HG02798 (cell line): ENCODE data around the gene MFAP5.
A peak's percentile ranks its signal among the peaks of the same experiment; 100 is the strongest.

Experiments
- ATAC-seq: cut with Tn5 transposase; IDR thresholded peaks from one replicate; pipeline ENCODE4 v1.9.1; 2021; ENCODE audit warnings: mild to moderate bottlenecking; ENCODE audit not compliant: unreplicated experiment, poor library complexity

Gene MFAP5, protein sequence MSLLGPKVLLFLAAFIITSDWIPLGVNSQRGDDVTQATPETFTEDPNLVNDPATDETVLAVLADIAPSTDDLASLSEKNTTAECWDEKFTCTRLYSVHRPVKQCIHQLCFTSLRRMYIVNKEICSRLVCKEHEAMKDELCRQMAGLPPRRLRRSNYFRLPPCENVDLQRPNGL

DNA sequence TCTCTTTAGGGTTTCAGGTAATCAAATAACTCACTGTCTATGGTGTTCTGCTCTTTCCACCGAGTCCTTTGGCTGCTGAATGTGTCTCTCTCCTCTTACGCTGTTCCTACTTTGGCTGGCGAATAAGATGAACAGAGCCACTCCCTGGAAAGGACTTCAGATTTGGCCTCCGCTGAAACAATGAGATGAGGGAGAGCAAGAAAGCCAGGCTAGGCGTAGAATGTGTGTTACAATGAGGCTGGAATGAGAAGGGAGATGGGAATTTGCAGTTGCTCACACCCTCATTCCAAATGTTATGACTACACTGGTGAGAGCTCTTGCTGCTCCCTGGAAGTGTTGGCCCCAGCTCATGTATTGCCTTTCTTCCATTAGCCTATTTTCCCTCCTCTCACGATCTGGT, at the start of gene MFAP5:
Gene MFAP5 (minus strand): TSS at position 234 of the 400 bp plus-strand sequence. CDS start 722 bp downstream, outside the sequence.
- ATAC-seq = no peak

DNA sequence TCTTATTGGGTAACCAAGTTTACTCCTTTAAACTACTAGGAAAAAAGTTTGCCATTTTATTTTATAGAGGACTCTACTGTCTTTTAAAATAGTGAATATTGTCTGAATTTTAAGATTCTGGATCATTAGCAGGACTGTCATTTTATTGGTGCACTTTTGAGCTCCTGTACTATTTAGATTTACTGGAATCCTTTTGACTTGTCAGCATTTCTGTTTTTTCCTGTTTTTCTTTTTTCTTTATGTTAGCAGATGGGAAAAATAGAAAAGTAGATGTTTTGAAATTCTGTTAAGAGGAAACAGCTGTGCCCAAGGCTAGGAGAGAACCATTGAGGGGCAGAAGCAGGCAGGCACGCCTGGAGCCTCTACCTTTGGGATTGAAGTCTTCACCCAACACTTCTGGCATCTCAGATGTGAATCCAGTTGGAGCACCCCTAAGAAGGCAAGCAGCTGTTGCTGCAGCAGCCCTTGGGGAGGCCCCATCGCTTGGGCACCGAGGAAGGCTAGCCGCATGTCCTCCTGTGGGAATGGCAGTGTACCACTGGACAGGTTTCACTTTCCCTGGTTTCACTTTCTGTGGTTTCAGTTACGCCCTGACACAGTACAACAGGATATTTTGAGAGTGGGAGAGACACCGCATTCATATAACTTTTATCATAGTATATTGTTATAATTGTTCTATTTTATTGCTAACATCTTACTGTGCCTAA, 46.7 kb upstream of the MFAP5 start:
- ATAC-seq = no peak

DNA sequence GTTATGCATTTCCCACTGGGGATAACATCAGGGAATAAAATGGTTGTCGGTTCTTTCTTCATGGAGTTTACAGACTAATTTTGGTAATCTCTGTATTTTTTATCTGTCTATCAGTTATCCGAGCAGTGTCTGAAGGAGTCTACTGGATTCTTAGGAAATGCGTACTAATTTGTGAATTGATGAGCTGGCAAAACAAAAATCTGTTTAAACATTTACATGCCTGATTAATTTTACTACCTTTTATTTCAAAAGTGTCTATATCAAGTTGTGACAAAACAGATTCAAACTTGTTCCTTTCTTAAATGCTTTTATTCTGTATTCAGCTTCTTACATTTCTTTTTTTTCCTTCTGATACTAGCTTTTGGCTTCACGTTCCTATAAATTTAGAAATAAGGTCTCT, 39.5 kb upstream of the MFAP5 start:
- no peak for ATAC-seq

DNA sequence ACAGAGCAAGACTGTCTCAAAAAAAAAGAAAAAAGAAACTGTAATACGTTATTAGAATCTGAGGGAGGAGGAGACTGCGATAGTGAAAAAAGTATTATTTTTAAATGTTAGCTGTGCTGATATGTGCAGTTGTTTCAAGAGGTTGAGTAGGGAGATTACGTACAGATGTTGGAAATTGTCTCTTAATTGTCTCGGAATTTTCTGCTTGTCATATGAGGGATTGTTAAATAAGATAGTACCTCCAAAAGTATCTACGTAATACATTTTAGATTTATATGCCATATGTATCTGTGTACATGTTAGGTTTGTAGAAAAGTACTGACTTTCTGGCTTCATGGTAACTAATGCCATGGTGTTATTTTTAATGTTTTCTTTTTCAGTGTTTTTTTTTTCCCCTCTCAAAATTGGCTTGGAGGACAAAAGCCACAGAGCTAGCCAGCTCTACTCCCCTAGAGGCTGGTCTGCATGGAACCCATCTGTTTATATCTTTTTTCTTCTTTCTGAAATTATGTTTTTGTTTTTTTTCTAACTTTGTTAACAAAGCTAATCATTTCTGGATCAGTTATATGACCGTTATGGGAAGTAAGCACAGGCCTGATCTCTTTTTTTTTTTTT, 38.5 kb upstream of the MFAP5 start:
- ATAC-seq = no peak

DNA sequence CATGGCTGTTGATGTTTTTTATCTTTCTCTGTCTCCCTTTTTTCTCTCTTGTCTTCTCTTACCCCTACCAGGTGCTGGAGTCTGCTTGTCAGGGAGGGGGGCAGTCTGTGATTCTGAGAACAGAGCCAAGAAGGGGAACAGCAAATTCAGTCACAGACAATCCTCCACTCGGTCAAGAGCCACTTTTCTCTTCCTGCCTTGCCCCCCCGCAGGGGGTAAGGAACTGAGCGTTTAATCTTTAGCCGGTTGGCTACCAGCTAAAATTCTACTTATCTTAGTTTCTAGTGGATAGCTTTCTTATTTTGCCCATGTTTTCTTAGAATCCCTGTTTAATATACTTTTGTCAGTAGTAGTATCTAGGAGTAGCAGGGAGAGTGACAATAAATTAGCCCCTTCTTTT, 37.1 kb upstream of the MFAP5 start:
- no peak for ATAC-seq

DNA sequence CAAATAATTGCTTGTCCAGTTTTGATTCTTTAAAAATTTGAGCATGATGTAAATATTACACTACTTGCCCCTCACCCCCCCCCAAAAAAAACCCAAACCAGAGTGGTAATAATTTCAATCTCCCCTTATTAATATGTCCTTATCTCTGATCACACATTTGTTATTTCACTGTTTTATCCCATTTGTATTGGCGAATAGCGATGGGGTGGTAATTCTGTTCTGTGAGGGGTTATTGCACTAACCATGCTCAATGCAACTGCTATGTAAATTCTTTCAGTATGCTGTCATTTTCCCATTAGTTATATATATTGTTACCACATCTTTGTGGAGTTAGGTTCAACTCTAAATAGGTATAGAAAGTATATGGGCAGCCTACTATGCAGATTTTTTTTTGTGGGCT, 36.3 kb upstream of the MFAP5 start:
- ATAC-seq = no peak

DNA sequence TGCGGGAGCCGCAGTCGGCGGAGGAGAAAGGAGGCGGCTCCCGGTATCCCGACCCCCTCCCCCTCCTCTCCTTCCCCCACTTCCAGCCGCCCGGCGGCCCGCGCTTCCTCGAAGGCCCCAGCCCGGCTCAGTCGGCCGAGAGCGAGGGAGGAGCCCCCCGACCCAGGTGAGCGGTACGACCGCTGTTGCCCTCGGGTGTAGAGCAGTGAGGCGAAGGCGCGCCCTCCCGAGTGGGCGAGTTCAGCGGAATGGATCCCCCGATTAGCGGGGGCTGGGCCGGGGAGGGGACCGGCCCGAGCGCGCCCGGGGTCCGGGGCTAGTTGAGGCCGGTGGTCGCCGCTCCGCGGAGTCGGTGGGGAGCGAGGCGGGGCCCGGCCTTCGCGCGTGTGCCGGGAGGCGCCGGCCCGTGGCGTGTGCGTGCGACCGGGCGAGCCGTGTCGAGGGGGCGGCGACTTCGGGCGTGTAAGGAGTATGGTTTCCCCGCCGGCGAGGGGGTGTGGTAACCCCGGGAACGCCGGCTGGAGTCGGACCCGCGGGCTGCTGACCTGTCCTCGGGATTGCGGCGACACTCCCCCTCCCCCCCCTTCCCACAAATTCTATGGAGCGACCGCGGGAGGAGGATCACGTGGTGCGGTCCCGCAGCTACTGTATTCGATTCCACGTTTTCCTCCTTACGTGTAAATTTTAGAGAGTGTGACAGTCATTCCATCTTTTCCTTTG, 35.7 kb upstream of the MFAP5 start:
- ATAC-seq = peak; percentile 42

DNA sequence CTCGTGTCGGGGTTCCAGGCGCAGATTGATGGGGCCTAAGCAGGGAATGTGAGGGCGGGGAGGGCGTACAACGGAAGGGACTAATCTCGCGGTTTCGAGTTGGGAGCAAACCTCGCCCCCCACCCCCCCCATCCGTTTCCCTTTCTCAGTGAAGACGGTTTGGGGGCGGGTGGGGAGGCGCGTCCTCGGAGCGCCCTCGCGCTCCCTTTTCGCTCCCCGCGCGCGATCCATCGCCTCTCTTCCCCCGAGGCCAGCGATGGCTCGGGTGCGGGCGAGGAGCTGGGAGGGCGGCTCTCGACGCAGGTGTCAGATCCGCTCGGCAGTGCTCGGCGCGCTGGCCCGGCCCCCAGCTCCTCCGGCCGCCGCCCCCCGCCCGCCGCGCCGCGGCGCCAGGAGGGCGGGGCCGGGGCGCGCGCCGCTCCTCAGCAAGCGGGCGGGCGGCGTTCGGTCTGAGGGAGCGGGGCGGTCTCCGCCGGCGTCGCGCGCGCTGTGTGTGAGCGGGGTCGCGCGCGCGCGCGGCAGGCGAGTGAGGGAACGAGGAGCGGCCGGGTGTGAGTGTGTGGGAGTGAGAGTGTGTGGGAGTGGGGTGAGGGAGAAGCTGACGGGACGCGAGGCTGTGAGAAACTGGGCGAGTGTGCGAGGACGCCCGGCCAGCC, 35.0 kb upstream of the MFAP5 start, which contains the start of gene RIMKLB:
Gene RIMKLB (plus strand): TSS at position 516 of the 656 bp plus-strand sequence. CDS start 15,876 bp downstream, outside the sequence.
- peak; percentile 88 for ATAC-seq

DNA sequence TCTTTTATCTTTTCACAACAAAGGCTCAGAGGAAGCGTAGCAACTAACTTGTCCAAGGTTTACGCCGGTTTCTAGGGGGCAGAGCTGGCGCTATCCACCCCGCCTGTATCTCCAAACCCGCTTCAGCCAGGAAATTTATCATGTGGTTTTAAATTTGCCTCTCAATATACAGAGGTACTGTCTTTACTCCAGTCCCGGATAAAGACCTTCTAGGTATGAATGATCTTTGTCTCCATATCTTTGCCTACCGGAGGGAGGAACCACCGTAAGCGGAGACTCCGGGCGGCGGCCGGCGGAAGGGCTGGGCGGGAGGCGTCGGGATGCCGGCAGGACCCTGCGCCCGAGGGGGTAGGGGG, 34.5 kb upstream of the MFAP5 start:
- no peak for ATAC-seq

DNA sequence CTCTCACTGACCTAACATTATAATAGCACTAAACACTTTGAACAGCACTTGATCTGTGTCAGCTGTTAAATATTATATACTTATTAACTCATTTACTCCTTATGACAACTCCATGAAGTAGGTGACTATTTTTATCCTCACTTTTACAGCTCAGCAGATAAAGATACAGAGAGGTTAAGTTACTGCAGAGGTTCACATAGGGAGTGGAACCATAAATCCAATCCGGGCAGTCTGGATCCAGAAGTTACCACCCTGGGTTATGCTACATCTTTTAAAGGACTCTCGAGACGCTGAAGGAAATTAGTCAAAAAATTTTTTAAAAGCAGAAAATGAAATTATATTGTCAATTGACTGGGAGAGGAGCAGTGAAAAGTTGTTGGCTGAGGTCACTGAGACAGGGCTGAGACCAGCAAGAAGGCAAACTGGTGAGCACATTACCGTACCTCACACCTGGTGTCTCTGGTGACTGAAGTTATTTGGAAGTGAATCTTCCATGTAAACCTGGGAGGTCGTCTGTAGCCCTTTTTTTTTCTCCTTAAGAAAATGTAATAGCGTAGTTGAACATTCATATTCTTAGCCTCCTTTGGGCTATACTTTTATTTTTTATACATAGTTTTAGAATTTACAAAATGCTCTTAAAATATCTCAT, 33.9 kb upstream of the MFAP5 start:
- ATAC-seq = no peak

DNA sequence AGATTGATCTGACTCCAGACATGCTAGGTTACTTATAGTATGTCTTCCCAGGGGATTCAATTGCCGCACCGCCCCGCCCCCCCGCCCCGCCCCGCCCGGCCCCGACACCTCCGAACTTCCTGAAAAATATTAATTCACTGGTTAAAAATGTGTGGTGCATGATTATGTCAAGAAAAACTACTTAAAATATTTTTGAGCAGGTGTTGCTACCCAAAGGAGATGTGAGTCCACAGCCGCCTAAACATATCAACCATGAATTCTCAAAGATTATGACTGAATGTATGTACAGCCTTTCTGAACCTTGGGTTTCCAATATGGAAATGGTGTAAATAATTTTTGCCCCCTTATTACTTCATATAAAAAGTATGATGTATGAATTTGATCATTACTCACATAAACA, 32.5 kb upstream of the MFAP5 start:
- ATAC-seq = no peak

DNA sequence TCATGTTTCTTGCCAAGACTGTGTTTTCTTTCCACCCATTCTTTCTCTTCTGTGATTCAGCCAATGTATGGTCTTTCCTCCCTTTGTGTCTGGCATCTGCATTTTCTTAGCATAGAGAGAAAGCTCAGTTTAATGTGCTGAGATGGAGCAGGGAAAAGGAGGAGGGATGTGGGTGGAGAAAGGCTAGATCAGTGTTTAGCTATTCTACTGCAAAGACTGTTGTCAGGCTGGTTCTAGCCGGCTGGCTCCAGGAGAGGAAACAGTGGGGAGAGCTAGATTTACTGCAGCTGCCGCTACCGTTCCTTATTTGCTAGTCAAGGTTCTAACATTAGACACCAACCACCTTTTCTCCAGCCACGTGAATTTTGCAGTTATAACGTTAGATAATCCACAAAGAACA, 29.9 kb upstream of the MFAP5 start:
- ATAC-seq = no peak

DNA sequence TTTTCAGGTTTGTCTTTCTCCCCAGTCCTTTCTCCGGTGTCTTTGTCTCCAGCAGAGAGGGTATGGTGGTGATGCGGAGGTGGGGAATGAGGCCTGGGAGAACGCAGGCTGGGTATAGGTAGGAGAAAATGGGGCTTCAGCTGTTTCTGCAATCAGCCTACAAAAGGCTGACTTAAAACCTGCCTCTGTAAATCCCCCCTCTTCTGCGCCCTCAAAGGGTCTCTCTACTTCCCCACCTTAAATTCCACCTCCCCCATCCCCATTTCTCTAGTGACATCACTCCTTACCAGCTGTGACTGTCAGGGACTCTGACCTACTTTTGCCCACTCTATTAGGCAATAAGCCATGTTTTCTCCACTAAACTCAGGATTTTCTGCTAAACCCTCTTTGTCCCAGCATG, 27.1 kb upstream of the MFAP5 start:
- ATAC-seq = no peak

DNA sequence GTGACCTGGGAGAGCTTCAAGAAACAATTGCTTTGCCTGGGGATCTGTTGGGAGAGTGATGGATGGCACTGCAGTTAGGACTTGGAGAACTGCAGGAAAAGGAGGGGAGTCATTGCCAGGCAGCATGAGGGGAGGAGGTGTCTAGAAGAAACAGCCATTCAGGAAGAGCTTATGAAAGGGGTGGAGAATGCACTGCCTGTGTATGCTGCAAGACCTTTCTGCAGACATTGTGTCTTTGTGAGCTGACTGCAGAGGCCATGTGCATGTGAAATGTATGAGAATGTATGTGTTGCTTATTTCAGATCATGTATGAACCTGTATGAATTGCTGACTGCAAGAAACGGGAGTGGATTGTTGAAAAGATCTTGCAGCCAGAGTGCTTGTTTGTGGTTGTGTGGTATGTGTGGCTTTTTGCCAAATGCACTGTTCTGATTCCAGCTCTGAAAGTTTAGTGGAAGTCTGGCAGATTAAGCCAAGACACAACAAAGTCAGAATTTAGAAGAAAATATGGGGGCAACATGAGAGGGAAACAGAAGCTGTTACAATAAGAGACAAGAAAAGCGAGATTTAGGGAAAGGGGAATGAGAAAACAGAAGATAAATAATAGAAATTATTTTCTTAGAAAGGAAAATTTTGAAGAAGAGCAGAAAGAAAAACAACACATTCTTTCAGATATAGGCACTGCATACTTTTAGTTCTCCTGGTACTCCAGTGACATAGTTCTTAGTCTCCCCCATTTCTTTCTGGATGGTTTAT, 25.4 kb upstream of the MFAP5 start:
- no peak for ATAC-seq

DNA sequence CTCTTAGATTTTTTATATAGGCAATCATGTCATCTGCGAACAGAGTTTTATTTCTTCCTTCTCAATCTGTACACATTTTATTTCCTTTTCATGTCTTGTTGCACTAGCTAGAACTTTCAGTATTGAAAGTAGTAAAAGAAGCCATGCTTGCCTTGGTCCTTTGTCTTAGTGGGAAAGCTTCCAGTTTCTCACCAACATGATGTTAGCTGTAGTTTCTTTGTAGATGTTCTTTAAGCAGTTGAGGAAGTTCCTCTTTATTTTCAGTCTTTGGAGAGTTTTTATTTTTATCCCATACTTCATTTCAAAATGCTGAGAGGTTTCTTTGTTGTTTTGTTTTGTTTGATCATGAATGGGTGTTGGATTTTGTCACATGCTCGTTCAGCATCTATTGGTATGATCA, 22.4 kb upstream of the MFAP5 start:
- no peak for ATAC-seq

DNA sequence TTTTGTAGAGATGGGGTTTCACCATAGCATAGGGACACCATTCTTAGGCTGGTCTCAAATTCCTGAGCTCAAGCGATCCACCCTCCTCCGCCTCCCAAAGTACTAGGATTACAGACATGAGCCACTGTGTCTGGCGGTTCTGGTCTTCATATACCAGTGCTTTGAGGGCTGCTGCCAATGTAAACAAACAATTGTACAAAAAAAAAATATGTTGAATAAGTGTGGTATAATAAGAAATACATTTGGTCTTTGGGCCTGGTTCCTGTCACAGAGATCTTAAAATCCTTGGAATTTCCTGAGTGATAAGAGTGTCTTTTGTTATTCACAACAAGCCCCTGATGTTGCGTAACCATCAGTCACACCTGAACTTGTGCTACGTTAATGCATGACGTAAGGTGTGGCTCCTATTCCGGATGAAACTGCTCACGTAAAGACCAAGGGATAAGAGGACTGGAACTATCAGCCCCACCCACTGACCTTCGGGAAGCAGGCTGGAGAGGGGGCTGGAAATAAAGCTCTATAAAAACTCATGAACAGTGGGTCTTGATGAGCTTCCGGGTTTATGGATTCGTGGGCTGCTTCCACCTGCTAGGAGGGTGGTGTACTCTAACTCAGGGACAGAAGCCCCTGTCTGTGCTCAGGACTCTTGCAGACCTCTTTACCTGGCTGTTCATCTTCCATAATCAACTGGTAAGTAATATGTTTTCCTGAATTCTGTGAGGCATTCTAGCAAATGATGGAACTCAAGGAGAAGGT, 18.7 kb upstream of the MFAP5 start:
- ATAC-seq = no peak

DNA sequence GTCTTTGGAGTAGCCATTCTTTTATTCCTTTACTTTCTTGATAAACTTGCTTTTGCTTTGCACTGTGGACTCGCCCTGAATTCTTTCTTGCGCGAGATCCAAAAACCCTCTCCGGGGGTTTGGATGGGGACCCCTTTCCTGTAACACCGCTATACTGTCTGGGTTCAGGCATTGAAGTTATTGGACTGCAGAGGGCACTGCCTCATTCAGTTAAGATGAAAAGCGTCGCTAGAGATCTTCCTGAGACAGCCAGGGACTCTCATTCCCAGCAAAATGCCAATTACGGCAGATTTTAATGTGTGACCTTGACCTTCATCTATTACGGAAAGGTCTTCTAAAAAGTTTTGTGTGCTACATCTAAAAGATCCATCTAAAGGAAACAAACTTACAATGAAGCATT, 17.9 kb upstream of the MFAP5 start:
- ATAC-seq = no peak

DNA sequence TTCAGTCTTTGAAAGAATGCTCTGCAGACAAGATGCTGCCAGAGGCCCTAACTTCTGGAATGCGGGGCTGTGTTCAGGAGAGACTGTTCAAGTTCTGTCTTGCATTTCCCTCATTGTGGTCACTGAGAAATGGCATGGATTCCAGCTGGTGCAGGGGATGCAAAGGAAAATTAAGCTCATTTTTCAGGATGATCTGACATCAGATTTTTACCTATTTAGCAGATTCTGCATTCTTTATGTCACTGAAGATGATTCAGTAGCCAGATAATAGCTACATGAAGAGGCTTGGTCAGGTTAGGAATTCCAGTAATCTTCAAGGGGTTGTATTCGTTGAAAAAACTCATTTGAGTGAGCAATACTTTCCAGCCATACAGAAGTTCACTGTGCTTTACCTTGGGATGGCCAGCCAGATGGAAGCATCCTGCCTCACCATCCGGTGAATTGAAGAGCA, 16.1 kb upstream of the MFAP5 start:
- ATAC-seq = no peak

DNA sequence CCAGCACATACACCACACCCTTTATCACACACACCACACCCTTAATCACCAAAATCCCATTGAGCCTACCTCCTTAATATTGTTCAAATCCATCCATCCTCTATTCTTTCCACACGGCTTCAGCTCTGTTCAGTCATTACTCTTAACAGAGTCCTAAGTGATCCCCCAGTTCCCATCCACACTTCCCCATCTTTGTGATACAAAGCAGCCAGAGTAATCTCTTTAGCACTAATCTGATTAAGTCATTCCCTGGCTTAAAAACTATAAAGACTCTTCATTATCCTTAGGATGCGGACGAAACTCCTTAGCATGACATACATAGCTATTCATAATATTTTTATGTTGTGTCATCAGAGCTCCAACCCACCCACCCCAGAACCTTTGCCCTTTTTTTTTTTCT, 14.7 kb upstream of the MFAP5 start:
- no peak for ATAC-seq
